ENCODE data around the gene MYLK. TPM values are rescaled to one million over a fixed set of nuclear protein-coding genes. Genes with fewer than 3 reads are reported as not detected.

MYLK gene
- polyA plus RNA-seq, 3 donors from 2014 or later, result 0.36 to 3.7 (median 0.89) TPM

GRCh38 chr3:123834631-123835030 is 49.5 kb downstream of the MYLK start:
- no peak for DNase-seq
- H3K36me3 Mint-ChIP-seq, result no peaks in the 10 kb centered on the region
- H3K9me3 Mint-ChIP-seq, result peaks cover 0 to 8% (median under 1%) of the 10 kb centered on the region in 6 donors
- H3K27me3 Mint-ChIP-seq (ENCODE audit: low read depth in 3 of 3), result peaks cover 5 to 8% (median 5%) of the 10 kb centered on the region in 3 donors
- no peak overlapping the region for H3K4me3 Mint-ChIP-seq
- no peak overlapping the region for H3K27ac Mint-ChIP-seq
- H3K4me1 Mint-ChIP-seq, result no peaks in the 10 kb centered on the region

GRCh38 chr3:123833398-123833785 is 50.7 kb downstream of the MYLK start:
- Mint-ChIP-seq H3K27me3 (ENCODE audit: low read depth in 3 of 3) (peaks cover 5 to 6% (median 5%) of the 10 kb centered on the region in 3 donors), H3K36me3 (no peaks in the 10 kb centered on the region), H3K9me3 (peaks cover 0 to 9% (median under 1%) of the 10 kb centered on the region in 6 donors), H3K4me1 (no peaks in the 10 kb centered on the region), H3K4me3 (no peak overlapping the region), H3K27ac (no peak overlapping the region)
- no peak for DNase-seq

GRCh38 chr3:123832692-123833397 is 51.3 kb downstream of the MYLK start:
- Mint-ChIP-seq H3K9me3 (peaks cover 0 to 11% (median 5%) of the 10 kb centered on the region in 6 donors), H3K27ac (no peak overlapping the region), H3K36me3 (no peaks in the 10 kb centered on the region), H3K27me3 (ENCODE audit: low read depth in 3 of 3) (peaks cover 3 to 6% (median 5%) of the 10 kb centered on the region in 3 donors), H3K4me3 (no peak overlapping the region), H3K4me1 (no peaks in the 10 kb centered on the region)
- no peak for DNase-seq

- Mint-ChIP-seq H3K4me3 (no peak overlapping the region), H3K27me3 (ENCODE audit: low read depth in 3 of 3) (peaks cover 3 to 8% (median 4%) of the 10 kb centered on the region in 3 donors), H3K27ac (no peak overlapping the region), H3K4me1 (no peaks in the 10 kb centered on the region), H3K36me3 (peaks cover 0 to 7% (median 0%) of the 10 kb centered on the region in 3 donors), H3K9me3 (peaks cover 11 to 21% (median 18%) of the 10 kb centered on the region in 6 donors)
- DNase-seq, result no peak
Measured at GRCh38 chr3:123831420-123831819, 52.7 kb downstream of the MYLK start.

GRCh38 chr3:123821920-123822319 is 62.2 kb downstream of the MYLK start:
- H3K27ac Mint-ChIP-seq, result no peak overlapping the region
- H3K36me3 Mint-ChIP-seq, result peaks cover 0 to 3% (median 0%) of the 10 kb centered on the region in 3 donors
- DNase-seq, result no peak
- peaks cover 2 to 6% (median 2%) of the 10 kb centered on the region in 3 donors for H3K27me3 Mint-ChIP-seq (ENCODE audit: low read depth in 3 of 3)
- no peak overlapping the region for H3K4me3 Mint-ChIP-seq
- peaks cover 2 to 9% (median 7%) of the 10 kb centered on the region in 6 donors for H3K9me3 Mint-ChIP-seq
- H3K4me1 Mint-ChIP-seq, result no peaks in the 10 kb centered on the region

GRCh38 chr3:123819949-123820348 is 64.2 kb downstream of the MYLK start:
- peaks cover 0 to 3% (median 0%) of the 10 kb centered on the region in 6 donors for H3K9me3 Mint-ChIP-seq

GRCh38 chr3:123818921-123819429 is 65.2 kb downstream of the MYLK start:
- H3K27ac Mint-ChIP-seq, result no peak overlapping the region
- no peak for DNase-seq
- no peaks in the 10 kb centered on the region for H3K36me3 Mint-ChIP-seq
- H3K9me3 Mint-ChIP-seq, result peaks cover 0 to 3% (median 0%) of the 10 kb centered on the region in 6 donors
- H3K4me3 Mint-ChIP-seq, result no peak overlapping the region
- H3K27me3 Mint-ChIP-seq (ENCODE audit: low read depth in 3 of 3), result peaks cover 2 to 4% (median 2%) of the 10 kb centered on the region in 3 donors
- no peaks in the 10 kb centered on the region for H3K4me1 Mint-ChIP-seq

More at GRCh38 chr3:123819949-123820348, 64.2 kb downstream of the MYLK start:
- Mint-ChIP-seq H3K36me3 (no peaks in the 10 kb centered on the region), H3K27ac (no peak overlapping the region), H3K4me1 (no peaks in the 10 kb centered on the region), H3K4me3 (no peak overlapping the region), H3K27me3 (ENCODE audit: low read depth in 3 of 3) (peaks cover 2 to 4% (median 2%) of the 10 kb centered on the region in 3 donors)
- DNase-seq, result no peak

- DNase-seq, result no peak
- Mint-ChIP-seq H3K27ac (no peak overlapping the region), H3K9me3 (peaks cover 0 to 2% (median 0%) of the 10 kb centered on the region in 6 donors), H3K4me3 (no peak overlapping the region), H3K27me3 (ENCODE audit: low read depth in 3 of 3) (peaks cover 2 to 4% (median 2%) of the 10 kb centered on the region in 3 donors), H3K4me1 (no peaks in the 10 kb centered on the region), H3K36me3 (no peaks in the 10 kb centered on the region)
Measured at GRCh38 chr3:123818324-123818920, 65.7 kb downstream of the MYLK start.

- H3K27me3 Mint-ChIP-seq (ENCODE audit: low read depth in 3 of 3), result peaks cover 2 to 4% (median 2%) of the 10 kb centered on the region in 3 donors
- H3K36me3 Mint-ChIP-seq, result no peaks in the 10 kb centered on the region
- no peak overlapping the region for H3K4me3 Mint-ChIP-seq
- no peaks in the 10 kb centered on the region for H3K4me1 Mint-ChIP-seq
- no peak overlapping the region for H3K27ac Mint-ChIP-seq
- DNase-seq, result no peak
- H3K9me3 Mint-ChIP-seq, result peaks cover 0 to 2% (median 0%) of the 10 kb centered on the region in 6 donors
Measured at GRCh38 chr3:123817413-123817812, 66.7 kb downstream of the MYLK start.

GRCh38 chr3:123816673-123817207 is 67.4 kb downstream of the MYLK start:
- Mint-ChIP-seq H3K4me1 (no peaks in the 10 kb centered on the region), H3K9me3 (peaks cover 0 to 2% (median 0%) of the 10 kb centered on the region in 6 donors)

GRCh38 chr3:123815981-123816380 is 68.2 kb downstream of the MYLK start:
- Mint-ChIP-seq H3K27me3 (ENCODE audit: low read depth in 3 of 3) (peaks cover 0 to 2% (median 2%) of the 10 kb centered on the region in 3 donors), H3K27ac (no peak overlapping the region), H3K4me3 (no peak overlapping the region), H3K4me1 (no peaks in the 10 kb centered on the region), H3K36me3 (no peaks in the 10 kb centered on the region), H3K9me3 (peaks cover 0 to 2% (median 0%) of the 10 kb centered on the region in 6 donors)
- DNase-seq, result no peak

More at GRCh38 chr3:123816673-123817207, 67.4 kb downstream of the MYLK start:
- DNase-seq, result no peak
- H3K4me3 Mint-ChIP-seq, result no peak overlapping the region
- no peak overlapping the region for H3K27ac Mint-ChIP-seq
- no peaks in the 10 kb centered on the region for H3K36me3 Mint-ChIP-seq
- H3K27me3 Mint-ChIP-seq (ENCODE audit: low read depth in 3 of 3), result peaks cover 2 to 4% (median 2%) of the 10 kb centered on the region in 3 donors

GRCh38 chr3:123813876-123814275 is 70.3 kb downstream of the MYLK start:
- Mint-ChIP-seq H3K9me3 (no peaks in the 10 kb centered on the region), H3K36me3 (no peaks in the 10 kb centered on the region)
- no peak for DNase-seq

GRCh38 chr3:123809597-123809996 is 74.5 kb downstream of the MYLK start:
- H3K27me3 Mint-ChIP-seq (ENCODE audit: low read depth in 3 of 3), result peaks cover 0 to 1% (median 0%) of the 10 kb centered on the region in 3 donors
- H3K4me3 Mint-ChIP-seq, result no peak overlapping the region
- H3K9me3 Mint-ChIP-seq, result no peaks in the 10 kb centered on the region
- no peaks in the 10 kb centered on the region for H3K4me1 Mint-ChIP-seq
- no peaks in the 10 kb centered on the region for H3K36me3 Mint-ChIP-seq
- DNase-seq, result no peak
- no peak overlapping the region for H3K27ac Mint-ChIP-seq

More at GRCh38 chr3:123813876-123814275, 70.3 kb downstream of the MYLK start:
- no peak overlapping the region for H3K4me3 Mint-ChIP-seq
- no peaks in the 10 kb centered on the region for H3K4me1 Mint-ChIP-seq
- H3K27me3 Mint-ChIP-seq (ENCODE audit: low read depth in 3 of 3), result peaks cover 0 to 2% (median 0%) of the 10 kb centered on the region in 3 donors
- no peak overlapping the region for H3K27ac Mint-ChIP-seq

GRCh38 chr3:123808812-123809211 is 75.3 kb downstream of the MYLK start:
- H3K9me3 Mint-ChIP-seq, result no peaks in the 10 kb centered on the region
- no peak for DNase-seq

More at GRCh38 chr3:123808812-123809211, 75.3 kb downstream of the MYLK start:
- Mint-ChIP-seq H3K36me3 (no peaks in the 10 kb centered on the region), H3K4me3 (no peak overlapping the region), H3K27ac (no peak overlapping the region), H3K27me3 (ENCODE audit: low read depth in 3 of 3) (peaks cover 0 to 1% (median 0%) of the 10 kb centered on the region in 3 donors), H3K4me1 (no peaks in the 10 kb centered on the region)

All from immature natural killer cell (primary cell).